Sigmoid colon (tissue), 7 donors: ENCODE measurements around the gene ABAT. TPM values are rescaled to one million over a fixed set of nuclear protein-coding genes. Genes with fewer than 3 reads are reported as not detected.

Experiments
- DNase-seq: peaks from one replicate; pipeline ENCODE4 v3.0.0-alpha.2; 2019
- H3K27ac ChIP-seq, 4 donors: fragments of 200-600 bp; sonication (generic); one replicate each; pipeline ENCODE4 v1.5.1; 2016 to 2019; ENCODE audit warnings: mild to moderate bottlenecking in 1 of 4
- H3K27me3 ChIP-seq, 3 donors: fragments of 200-600 bp; sonication (generic); one replicate each; pipeline ENCODE4 v1.5.1; 2019; ENCODE audit warnings: mild to moderate bottlenecking in 1 of 3
- H3K36me3 ChIP-seq, 4 donors: fragments of 200-600 bp; sonication (generic); one replicate each; pipeline ENCODE4 v1.5.1; 2016 to 2019
- H3K4me1 ChIP-seq, 4 donors: fragments of 200-600 bp; sonication (generic); one replicate each; pipeline ENCODE4 v1.5.1; 2017 to 2019
- H3K4me3 ChIP-seq, 4 donors: fragments of 200-600 bp; sonication (generic); one replicate each; pipeline ENCODE4 v1.5.1; 2017 to 2019; ENCODE audit warnings: mild to moderate bottlenecking in 2 of 4, moderate library complexity in 1 of 4
- H3K9me3 ChIP-seq, 4 donors: fragments of 200-600 bp in 3 of 4; sonication (generic) in 3 of 4; one replicate each; pipeline versions ENCODE4 v1.5.1 to v1.6.1; 2013 to 2019
- EP300 ChIP-seq, 4 donors: sonication (generic); formaldehyde crosslinking; IDR thresholded peaks; one replicate each; pipeline ENCODE4 v1.6.1; 2017; ENCODE audit warnings: antibody characterized with exemption in 4 of 4
- POLR2A ChIP-seq, 2 donors: fragments of 450-650 bp; IDR thresholded peaks; one replicate each; pipeline ENCODE4 v1.6.1; 2016; ENCODE audit warnings: antibody characterized with exemption in 2 of 2, mild to moderate bottlenecking in 2 of 2, moderate library complexity in 2 of 2
- POLR2AphosphoS5 ChIP-seq, 4 donors: sonication (generic); formaldehyde crosslinking; IDR thresholded peaks; one replicate each; pipeline ENCODE4 v1.6.1; 2017; ENCODE audit warnings: antibody characterized with exemption in 4 of 4
- WGBS, 2 donors: extraction: QIAGEN DNeasy Blood & Tissue Kit; methylation state at CpG; one replicate each; pipeline ENCODE4 v1.1.7; 2013; 5-methylcytosine and 5-hydroxymethylcytosine counted together
- intact Hi-C: fragments of 100-400 bp; cut with DNase I; formaldehyde crosslinking; loops from one replicate; pipeline ENCODE4 v1.15.1; 2023
- polyA plus RNA-seq, 3 donors: library from polyadenylated mRNA; stranded (reverse); fragments of 200-250 nt; gene quantifications; one replicate each; pipeline ENCODE4 v1.2.3, GENCODE V29; 2013
- total RNA-seq, 4 donors: library from RNA; depleted of rRNA; stranded (reverse); fragments of >200 nt; gene quantifications; one replicate each; pipeline ENCODE4 v1.1.0, GENCODE V29; 2016
- TF ChIP-seq, protein P1 (sequence below), 4 experiments: fragments of 450-650 bp in 3 of 4; fragments of 200-600 bp in 1 of 4; IDR thresholded peaks; one replicate each; pipeline ENCODE4 v1.5.1; 2016 to 2019; ENCODE audit warnings: antibody characterized with exemption in 4 of 4, mild to moderate bottlenecking in 3 of 4, moderate library complexity in 2 of 4
- donor health status: healthy with polysubstance abuse.
- donor health status: Bipolar disorder and iron deficiency.
- donor health status: healthy.

The ABAT gene
- total and polyA plus RNA-seq, 7 donors = 4.1 to 12.0 (median 8.2) TPM

- H3K27me3 ChIP-seq = no peaks in the 10 kb centered on the region
- H3K4me3 ChIP-seq = no peak overlapping the region
- H3K4me1 ChIP-seq = no peaks in the 10 kb centered on the region
- 91 to 93% methylated on average over 11 of the region's 11 CpGs for WGBS, 2 donors
- peak; percentile 18 for DNase-seq
- no peak overlapping the region for H3K27ac ChIP-seq
- intact Hi-C loops = no loop called here
- TF ChIP-seq POLR2A (IDR thresholded peaks at IDR 0.05) (no peak), POLR2AphosphoS5 (IDR thresholded peaks at IDR 0.05) (no peak), EP300 (IDR thresholded peaks at IDR 0.05) (no peak)
- TF ChIP-seq, protein P1, sequence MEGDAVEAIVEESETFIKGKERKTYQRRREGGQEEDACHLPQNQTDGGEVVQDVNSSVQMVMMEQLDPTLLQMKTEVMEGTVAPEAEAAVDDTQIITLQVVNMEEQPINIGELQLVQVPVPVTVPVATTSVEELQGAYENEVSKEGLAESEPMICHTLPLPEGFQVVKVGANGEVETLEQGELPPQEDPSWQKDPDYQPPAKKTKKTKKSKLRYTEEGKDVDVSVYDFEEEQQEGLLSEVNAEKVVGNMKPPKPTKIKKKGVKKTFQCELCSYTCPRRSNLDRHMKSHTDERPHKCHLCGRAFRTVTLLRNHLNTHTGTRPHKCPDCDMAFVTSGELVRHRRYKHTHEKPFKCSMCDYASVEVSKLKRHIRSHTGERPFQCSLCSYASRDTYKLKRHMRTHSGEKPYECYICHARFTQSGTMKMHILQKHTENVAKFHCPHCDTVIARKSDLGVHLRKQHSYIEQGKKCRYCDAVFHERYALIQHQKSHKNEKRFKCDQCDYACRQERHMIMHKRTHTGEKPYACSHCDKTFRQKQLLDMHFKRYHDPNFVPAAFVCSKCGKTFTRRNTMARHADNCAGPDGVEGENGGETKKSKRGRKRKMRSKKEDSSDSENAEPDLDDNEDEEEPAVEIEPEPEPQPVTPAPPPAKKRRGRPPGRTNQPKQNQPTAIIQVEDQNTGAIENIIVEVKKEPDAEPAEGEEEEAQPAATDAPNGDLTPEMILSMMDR (IDR thresholded peaks at IDR 0.05) = no peak
- H3K36me3 ChIP-seq = peaks cover 31 to 98% (median 66%) of the 10 kb centered on the region in 4 donors
- no peaks in the 10 kb centered on the region for H3K9me3 ChIP-seq
Observed at GRCh38 chr16:8630255-8630953, 44.0 kb upstream of the ABAT start.

DNA sequence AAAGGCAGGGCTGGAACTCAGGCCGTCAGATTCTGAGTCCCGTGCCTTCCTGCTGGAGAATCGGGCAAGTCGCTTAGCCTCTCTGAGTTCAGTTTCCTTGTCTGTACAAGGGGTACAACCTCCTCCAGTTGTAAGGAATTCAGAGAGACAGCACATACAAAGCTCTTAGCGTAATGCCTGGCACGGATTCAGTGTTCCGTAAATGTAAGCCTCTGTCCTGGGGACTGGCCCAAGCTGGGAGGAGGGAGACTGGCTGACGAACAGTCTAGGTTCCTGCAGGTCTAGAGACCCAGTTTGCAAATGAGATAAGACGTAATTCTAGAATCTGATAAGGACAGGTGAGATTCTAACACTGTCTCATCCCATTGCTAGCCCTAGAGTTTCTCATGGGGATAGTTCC, 43.0 kb upstream of the ABAT start:
- intact Hi-C loops = no loop called here
- WGBS, 2 donors = 89 to 93% methylated on average over 9 of the region's 9 CpGs

GRCh38 chr16:8631818-8632465, 42.5 kb upstream of the ABAT start:
- Histone ChIP-seq H3K36me3 (peaks cover 30 to 98% (median 60%) of the 10 kb centered on the region in 4 donors), H3K4me1 (no peaks in the 10 kb centered on the region), H3K27me3 (no peaks in the 10 kb centered on the region), H3K4me3 (no peak overlapping the region), H3K9me3 (no peaks in the 10 kb centered on the region), H3K27ac (peak overlapping the region in 2 of 4 donors; percentile 16 to 20)
- WGBS, 2 donors = 67 to 74% methylated on average over 15 of the region's 15 CpGs
- TF ChIP-seq, protein P1 (IDR thresholded peaks at IDR 0.05) = no peak
- TF ChIP-seq EP300 (IDR thresholded peaks at IDR 0.05) (no peak), POLR2AphosphoS5 (IDR thresholded peaks at IDR 0.05) (no peak), POLR2A (IDR thresholded peaks at IDR 0.05) (no peak)
- DNase-seq = no peak
- intact Hi-C loops = no loop called here

More for the DNA sequence above, 43.0 kb upstream of the ABAT start:
- TF ChIP-seq EP300 (IDR thresholded peaks at IDR 0.05) (no peak), POLR2A (IDR thresholded peaks at IDR 0.05) (no peak), POLR2AphosphoS5 (IDR thresholded peaks at IDR 0.05) (no peak)
- TF ChIP-seq, protein P1 (IDR thresholded peaks at IDR 0.05) = no peak
- Histone ChIP-seq H3K9me3 (no peaks in the 10 kb centered on the region), H3K36me3 (peaks cover 31 to 98% (median 61%) of the 10 kb centered on the region in 4 donors), H3K4me1 (no peaks in the 10 kb centered on the region), H3K27ac (no peak overlapping the region), H3K27me3 (no peaks in the 10 kb centered on the region), H3K4me3 (no peak overlapping the region)
- no peak for DNase-seq

- H3K4me1 ChIP-seq = no peaks in the 10 kb centered on the region
- intact Hi-C loops = no loop called here
- WGBS, 2 donors = 70 to 75% methylated on average over 5 of the region's 5 CpGs
- H3K27ac ChIP-seq = peak overlapping the region; percentile 7 to 55 (median 40)
- H3K27me3 ChIP-seq = no peaks in the 10 kb centered on the region
- no peak overlapping the region for H3K4me3 ChIP-seq
- H3K9me3 ChIP-seq = no peaks in the 10 kb centered on the region
- DNase-seq = peak; percentile 70
- peaks cover 23 to 98% (median 59%) of the 10 kb centered on the region in 4 donors for H3K36me3 ChIP-seq
- TF ChIP-seq EP300 (IDR thresholded peaks at IDR 0.05) = no peak
- TF ChIP-seq, protein P1 (IDR thresholded peaks at IDR 0.05) = no peak
- TF ChIP-seq POLR2AphosphoS5 (IDR thresholded peaks at IDR 0.05) = no peak
- no peak for TF ChIP-seq POLR2A (IDR thresholded peaks at IDR 0.05)
Observed at GRCh38 chr16:8632675-8633182, 41.7 kb upstream of the ABAT start.
